CD4-positive, alpha-beta T cell treated with Interleukin-4 for 4 hours (primary cell): ENCODE data around the gene P3H3.
"Not testable (repeated sequence)": the region's sequence is repeated elsewhere in the genome, so short reads cannot be mapped to it uniquely, and the experiment has no call there.

Experiments used
- DNase-seq: peaks from one replicate; pipeline ENCODE4 v3.0.0-alpha.2; 2020

P3H3 gene

GRCh38 chr12:6869049-6870021, 41.1 kb downstream of the P3H3 start:
- peak; percentile 83 for DNase-seq

- DNase-seq: not testable (repeated sequence)
These were observed 42.1 kb downstream of the P3H3 start for GRCh38 chr12:6870304-6870703.

DNA sequence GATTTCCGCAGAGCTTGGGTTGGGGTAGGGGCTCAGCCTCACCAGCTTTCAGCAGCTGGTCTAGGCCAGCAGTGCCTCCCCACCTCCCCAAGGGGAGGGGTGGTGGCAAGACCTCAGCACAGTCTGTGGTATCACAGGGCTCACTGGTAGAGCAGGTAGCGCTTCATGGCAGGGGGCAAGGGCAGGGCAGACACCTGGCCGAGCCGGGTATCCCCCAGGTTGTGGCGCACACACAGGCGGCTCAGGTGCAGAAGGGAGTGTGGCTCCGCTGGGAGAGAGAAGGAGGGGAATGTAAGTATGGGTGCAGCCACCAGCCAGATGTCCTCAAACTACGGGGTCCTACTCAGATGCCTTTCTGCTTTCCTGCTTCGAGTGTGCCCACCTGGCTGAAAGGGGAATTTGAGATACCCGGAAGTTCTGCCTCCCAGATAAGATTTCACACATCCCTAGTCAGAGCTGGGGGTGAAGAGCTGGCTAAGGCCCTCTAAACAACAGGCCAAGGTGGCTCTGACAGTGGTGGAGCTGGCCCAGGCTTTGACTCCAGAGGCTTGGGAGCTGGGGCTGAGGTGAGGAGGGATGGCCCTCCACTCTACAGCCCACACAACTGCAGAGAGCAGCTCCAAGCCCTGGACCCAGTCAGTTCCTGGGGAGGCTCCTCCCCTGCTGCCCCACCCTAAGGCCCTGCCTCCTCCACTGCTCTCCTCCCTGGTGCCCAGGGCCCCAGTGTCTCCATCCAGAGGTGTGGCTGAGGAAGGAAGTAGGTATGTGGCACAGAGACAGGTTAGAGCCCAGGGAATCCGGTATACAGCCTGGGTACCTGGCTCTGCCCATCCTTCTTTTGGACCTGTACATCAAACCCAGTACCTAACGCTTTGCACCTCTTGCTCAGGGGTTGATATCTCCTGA, 43.1 kb downstream of the P3H3 start:
- DNase-seq: peak; percentile 23

DNA sequence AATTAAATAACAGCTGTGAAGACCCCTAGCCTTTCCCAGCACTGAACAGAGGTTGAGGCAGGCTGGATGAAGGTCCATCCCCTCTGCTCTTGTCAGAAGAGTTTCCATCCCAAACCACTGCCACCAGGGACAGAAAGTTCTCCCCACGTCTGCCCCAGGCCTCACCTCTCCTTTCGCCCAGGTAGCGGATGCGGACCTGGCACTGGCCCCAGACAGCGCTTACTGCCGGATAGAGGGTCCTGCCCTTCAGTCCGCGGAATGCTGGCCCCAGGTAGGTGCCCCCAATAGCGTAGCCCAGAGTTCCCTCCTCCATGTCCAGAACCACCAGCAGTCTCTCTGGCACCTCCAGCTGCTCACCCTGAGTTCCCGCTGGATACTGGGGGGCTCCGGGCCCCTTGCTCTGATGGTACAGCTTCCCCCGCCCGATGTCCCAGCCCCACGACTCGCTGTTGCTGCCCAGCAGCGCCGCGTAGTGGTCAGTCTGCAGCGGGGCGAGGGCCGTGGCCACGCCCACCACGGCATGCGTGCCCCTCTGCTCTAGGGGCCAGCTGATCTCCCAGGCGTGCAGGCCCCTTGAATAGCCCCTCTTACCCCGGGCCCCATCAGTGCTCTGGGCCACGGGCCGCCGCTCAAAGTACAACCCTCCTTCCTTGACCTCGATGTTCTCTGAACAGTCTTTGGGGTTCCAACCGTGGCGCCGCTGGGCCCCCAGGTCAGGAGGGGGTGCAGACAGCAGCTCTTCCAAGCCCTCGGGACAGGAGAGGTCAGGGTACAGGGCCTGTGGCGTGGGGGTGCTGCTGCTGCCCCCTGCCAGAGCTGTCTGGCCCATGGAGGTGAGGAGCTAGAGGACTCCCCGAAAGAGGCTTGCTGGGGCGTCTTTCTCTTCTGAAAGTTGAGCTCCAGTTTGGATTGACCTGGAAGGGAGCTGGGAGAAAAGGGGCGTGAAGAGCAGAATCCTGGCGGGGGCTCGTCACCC, 44.2 kb downstream of the P3H3 start:
- peak; percentile 79 for DNase-seq

- DNase-seq: peak; percentile 97
These were observed 45.1 kb downstream of the P3H3 start, which contains the start of gene SPSB2 for GRCh38 chr12:6873094-6874014. TSS of gene SPSB2 (minus strand) at chr12:6873303. CDS start at chr12:6872901, 402 bp downstream.

- DNase-seq: not testable (repeated sequence)
These were observed 45.8 kb downstream of the P3H3 start for GRCh38 chr12:6874015-6874368.

- DNase-seq: not testable (repeated sequence)
These were observed 51.6 kb downstream of the P3H3 start for GRCh38 chr12:6879824-6880223.

GRCh38 chr12:6883252-6883651, 55.0 kb downstream of the P3H3 start:
- no peak for DNase-seq

- DNase-seq: no peak
These were observed 55.5 kb downstream of the P3H3 start for GRCh38 chr12:6883683-6884082.

- no peak for DNase-seq
These were observed 56.3 kb downstream of the P3H3 start for GRCh38 chr12:6884539-6884938.

DNA sequence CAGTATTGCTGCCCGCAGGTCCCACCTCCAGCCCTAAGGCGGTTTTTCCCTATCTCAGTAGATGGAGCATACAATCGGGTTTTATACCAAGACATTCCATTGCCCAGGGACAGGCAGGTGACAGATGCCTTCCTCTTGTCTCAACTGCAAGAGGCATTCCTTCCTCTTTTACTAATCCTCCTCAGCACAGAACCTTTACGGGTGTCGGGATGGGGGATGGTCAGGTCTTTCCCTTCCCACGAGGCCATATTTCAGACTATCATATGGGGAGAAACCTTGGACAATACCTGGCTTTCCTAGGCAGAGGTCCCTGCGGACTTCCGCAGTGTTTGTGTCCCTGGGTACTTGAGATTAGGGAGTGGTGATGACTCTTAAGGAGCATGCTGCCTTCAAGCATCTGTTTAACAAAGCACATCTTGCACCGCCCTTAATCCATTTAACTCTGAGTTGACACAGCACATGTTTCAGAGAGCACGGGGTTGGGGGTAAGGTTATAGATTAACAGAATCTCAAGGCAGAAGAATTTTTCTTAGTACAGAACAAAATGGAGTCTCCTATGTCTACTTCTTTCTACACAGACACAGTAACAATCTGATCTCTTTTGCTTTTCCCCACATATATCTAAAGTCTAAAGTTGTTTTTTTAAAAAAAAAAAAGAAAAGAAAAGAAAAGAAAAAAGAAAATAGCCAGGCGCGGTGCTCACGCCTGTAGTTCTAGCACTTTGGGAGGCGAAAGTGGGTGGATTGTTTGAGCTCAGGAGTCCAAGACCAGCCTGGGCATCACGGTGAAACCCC, 58.2 kb downstream of the P3H3 start:
- DNase-seq: not testable (repeated sequence)

DNA sequence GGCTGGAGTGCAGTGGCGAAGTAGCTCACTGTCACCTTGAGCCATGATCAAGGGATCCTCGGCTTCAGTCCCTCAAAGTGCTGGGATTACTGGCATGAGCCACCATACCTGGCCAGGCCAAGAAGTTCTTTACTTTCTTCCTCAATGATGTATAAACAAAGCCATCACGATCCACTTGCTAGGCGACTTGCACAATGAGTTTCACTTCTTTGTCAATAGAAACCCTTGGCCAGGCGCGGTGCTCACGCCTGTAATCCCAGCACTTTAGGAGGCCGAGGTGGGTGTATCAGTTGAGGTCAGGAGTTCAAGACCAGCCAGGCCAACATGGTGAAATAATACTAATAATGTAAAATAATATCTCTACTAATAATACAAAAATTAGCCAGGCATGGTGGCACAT, 59.3 kb downstream of the P3H3 start:
- DNase-seq: no peak

DNA sequence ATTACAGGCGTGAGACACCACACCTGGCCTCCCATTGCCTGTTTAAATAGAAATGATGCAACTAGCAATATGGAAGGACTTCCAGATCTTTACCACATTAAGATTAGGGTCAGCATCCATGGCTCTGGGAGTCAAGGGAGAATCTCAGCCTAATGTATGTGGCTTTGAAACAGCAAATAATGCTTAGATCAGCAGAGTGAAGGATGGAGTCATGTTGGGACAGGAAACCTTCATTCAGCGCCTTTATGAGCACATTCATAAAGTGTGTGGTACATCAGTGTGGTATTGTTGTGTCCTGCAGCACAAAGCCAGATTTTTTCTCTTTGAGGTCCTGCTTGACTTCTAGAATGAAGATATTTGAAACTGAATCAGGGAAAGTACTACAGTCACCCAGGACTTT, 60.2 kb downstream of the P3H3 start:
- no peak for DNase-seq

DNA sequence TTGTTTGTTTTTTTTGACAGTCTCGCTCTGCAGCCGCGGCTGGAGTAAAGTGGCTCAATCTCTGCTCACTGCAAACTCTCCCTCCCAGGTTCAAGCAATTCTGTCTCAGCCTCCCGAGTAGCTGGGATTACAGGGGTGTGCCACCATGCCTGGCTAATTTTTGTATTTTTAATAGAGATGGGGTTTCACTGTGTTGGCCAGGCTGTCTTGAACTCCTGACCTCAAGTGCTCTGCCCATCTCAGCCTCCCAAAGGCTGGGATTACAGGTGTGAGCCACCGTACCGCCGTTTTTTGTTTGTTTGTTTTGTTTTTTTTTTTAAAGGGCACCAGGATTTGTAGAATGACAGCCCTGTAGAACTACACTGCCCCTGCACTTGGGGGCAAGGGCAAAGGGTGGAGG, 60.6 kb downstream of the P3H3 start:
- not testable (repeated sequence) for DNase-seq
